ENCODE measurements around the gene FGGY.
"Not testable (repeated sequence)": the region's sequence is repeated elsewhere in the genome, so short reads cannot be mapped to it uniquely, and the experiment has no call there.

Gene FGGY

GRCh38 chr1:59703226-59703917 lies 406.5 kb downstream of the FGGY start:
- DNase-seq (ENCODE audit: low spot score): no peak

GRCh38 chr1:59703918-59704378 lies 407.1 kb downstream of the FGGY start:
- DNase-seq (ENCODE audit: low spot score): no peak

- no peak for DNase-seq (ENCODE audit: low spot score)
Observed at GRCh38 chr1:59704716-59705115, 407.8 kb downstream of the FGGY start.

GRCh38 chr1:59705466-59706302 lies 408.8 kb downstream of the FGGY start:
- DNase-seq (ENCODE audit: low spot score): no peak

GRCh38 chr1:59706303-59706599 lies 409.4 kb downstream of the FGGY start:
- DNase-seq (ENCODE audit: low spot score): no peak

- DNase-seq (ENCODE audit: low spot score): no peak
Observed at GRCh38 chr1:59707178-59707791, 410.4 kb downstream of the FGGY start.

- no peak for DNase-seq (ENCODE audit: low spot score)
Observed at GRCh38 chr1:59709333-59709732, 412.4 kb downstream of the FGGY start.

GRCh38 chr1:59710920-59711319 lies 414.0 kb downstream of the FGGY start:
- DNase-seq (ENCODE audit: low spot score): not testable (repeated sequence)

- no peak for DNase-seq (ENCODE audit: low spot score)
Observed at GRCh38 chr1:59714219-59714618, 417.3 kb downstream of the FGGY start.

GRCh38 chr1:59714966-59715365 lies 418.1 kb downstream of the FGGY start:
- DNase-seq (ENCODE audit: low spot score): no peak

GRCh38 chr1:59716832-59717231 lies 419.9 kb downstream of the FGGY start:
- DNase-seq (ENCODE audit: low spot score): no peak

GRCh38 chr1:59718064-59718988 lies 421.4 kb downstream of the FGGY start:
- no peak for DNase-seq (ENCODE audit: low spot score)

GRCh38 chr1:59718989-59719360 lies 422.1 kb downstream of the FGGY start:
- DNase-seq (ENCODE audit: low spot score): no peak

GRCh38 chr1:59720326-59721115 lies 423.6 kb downstream of the FGGY start:
- no peak for DNase-seq (ENCODE audit: low spot score)

GRCh38 chr1:59730302-59730701 lies 433.4 kb downstream of the FGGY start:
- no peak for DNase-seq (ENCODE audit: low spot score)

GRCh38 chr1:59730759-59731478 lies 434.0 kb downstream of the FGGY start:
- DNase-seq (ENCODE audit: low spot score): no peak

- no peak for DNase-seq (ENCODE audit: low spot score)
Observed at GRCh38 chr1:59731591-59731990, 434.7 kb downstream of the FGGY start.

- DNase-seq (ENCODE audit: low spot score): no peak
Observed at GRCh38 chr1:59732214-59732955, 435.5 kb downstream of the FGGY start.

- no peak for DNase-seq (ENCODE audit: low spot score)
Observed at GRCh38 chr1:59733443-59734141, 436.7 kb downstream of the FGGY start.

All from CD4-positive, alpha-beta T cell treated with Interleukin-2 at 100 ng/mL for 4 hours (primary cell).